ENCODE results near the gene SOX6. TPM values are rescaled to one million over a fixed set of nuclear protein-coding genes. Genes with fewer than 3 reads are reported as not detected.

Gene SOX6
- polyA plus RNA-seq, 1 experiment: 6.0 TPM

DNA sequence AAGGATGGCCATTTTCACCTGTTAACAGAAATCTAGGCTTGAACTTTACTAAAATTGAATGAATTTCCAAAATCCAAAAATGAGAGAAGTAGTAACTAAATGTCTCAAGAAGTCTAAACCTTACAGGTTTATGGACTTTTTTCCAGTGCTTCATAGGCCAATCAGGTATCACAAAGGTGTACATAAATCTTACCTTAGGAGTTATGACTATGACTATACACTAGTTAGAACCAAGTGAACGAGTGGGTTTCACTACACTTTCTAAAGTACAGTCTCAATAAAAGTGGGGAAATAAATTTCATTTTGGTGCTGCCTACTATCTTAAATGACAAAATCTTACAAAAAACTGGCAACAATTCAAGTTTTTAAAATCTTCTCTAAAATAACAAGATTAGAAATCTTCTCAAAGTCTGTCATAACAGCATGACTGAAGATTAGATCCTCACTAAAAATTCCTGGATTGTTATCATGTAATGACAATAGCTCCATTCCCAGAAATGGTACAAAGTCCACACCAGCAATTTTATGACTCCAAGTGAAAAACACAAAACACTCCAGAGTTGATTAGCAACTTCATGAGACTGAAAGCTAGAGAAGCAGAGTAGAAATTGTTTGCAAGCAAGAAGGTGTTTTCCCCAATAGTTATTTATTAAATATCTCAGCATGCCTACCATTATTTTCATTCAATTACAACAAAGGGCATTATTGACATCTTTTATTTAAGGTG, 20.9 kb downstream of the SOX6 start:
- Histone ChIP-seq H3K9me3 (ENCODE audit: control insufficient read depth, insufficient read depth, low read length) (no peaks in the 10 kb centered on the region), H3K27ac (ENCODE audit: low read depth, low read length) (no peak overlapping the region), H3K27me3 (ENCODE audit: control insufficient read depth, insufficient read depth, low read length) (no peaks in the 10 kb centered on the region), H3K4me3 (ENCODE audit: low read depth, low read length) (no peak overlapping the region)
- ChIA-PET POLR2A (no interaction called here), CTCF (no interaction called here)
- DNase-seq (ENCODE audit: low read depth, low spot score): no peak
- TF ChIP-seq, protein P1, sequence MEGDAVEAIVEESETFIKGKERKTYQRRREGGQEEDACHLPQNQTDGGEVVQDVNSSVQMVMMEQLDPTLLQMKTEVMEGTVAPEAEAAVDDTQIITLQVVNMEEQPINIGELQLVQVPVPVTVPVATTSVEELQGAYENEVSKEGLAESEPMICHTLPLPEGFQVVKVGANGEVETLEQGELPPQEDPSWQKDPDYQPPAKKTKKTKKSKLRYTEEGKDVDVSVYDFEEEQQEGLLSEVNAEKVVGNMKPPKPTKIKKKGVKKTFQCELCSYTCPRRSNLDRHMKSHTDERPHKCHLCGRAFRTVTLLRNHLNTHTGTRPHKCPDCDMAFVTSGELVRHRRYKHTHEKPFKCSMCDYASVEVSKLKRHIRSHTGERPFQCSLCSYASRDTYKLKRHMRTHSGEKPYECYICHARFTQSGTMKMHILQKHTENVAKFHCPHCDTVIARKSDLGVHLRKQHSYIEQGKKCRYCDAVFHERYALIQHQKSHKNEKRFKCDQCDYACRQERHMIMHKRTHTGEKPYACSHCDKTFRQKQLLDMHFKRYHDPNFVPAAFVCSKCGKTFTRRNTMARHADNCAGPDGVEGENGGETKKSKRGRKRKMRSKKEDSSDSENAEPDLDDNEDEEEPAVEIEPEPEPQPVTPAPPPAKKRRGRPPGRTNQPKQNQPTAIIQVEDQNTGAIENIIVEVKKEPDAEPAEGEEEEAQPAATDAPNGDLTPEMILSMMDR (IDR thresholded peaks at IDR 0.05; ENCODE audit: low read depth, low read length): no peak

DNA sequence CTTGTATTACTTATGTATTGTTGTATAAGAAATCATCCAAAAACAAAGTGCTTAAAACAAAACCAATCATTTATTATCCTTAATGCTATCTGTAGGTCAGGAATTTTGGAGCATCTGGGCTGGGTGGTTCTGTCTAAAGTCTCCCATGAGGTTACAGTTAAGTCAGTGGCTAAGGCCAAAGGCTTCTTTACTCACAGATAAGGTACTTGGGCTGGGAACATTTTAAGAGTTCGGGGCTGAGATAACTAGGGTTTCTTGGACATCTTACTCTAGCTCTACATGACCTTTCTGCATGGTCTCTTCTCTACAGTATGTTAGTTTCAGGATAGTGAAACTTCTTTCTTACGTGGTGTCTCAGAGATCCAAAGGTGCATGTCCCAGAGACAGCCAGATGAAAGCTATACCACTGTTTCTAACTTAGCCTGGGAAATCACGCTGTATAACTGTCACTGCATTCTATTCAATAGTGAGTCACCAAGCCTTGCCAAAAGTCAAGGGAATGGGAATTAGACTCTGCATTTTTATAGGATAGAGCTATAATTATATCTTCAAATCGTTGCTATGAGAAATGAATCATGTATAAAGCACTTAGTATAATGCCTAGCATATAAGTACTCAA, 29.6 kb downstream of the SOX6 start:
- TF ChIP-seq, protein P1 (IDR thresholded peaks at IDR 0.05; ENCODE audit: low read depth, low read length): no peak
- Histone ChIP-seq H3K4me3 (ENCODE audit: low read depth, low read length) (no peak overlapping the region), H3K9me3 (ENCODE audit: control insufficient read depth, insufficient read depth, low read length) (no peaks in the 10 kb centered on the region), H3K27ac (ENCODE audit: low read depth, low read length) (no peak overlapping the region), H3K27me3 (ENCODE audit: control insufficient read depth, insufficient read depth, low read length) (no peaks in the 10 kb centered on the region)
- ChIA-PET POLR2A (no interaction called here), CTCF (no interaction called here)
- no peak for DNase-seq (ENCODE audit: low read depth, low spot score)

DNA sequence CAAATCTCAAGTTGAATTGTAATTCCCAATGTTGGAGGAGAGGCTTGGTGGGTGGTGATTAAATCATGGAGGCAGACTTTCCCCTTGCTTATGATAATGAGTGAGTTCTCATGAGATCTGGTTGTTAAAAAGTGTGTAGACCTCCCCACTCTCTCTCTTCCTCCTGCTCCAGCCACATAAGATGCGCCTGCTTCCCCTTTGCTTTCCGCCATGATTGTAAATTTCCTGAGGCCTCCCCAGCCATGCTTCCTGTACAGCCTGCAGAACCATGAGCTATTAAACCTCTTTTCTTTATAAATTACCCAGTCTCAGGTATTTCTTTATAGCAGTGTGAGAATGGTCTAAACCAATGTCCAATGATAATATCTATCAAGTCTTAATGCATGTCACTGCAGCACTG, 34.2 kb downstream of the SOX6 start:
- no peaks in the 10 kb centered on the region for H3K27me3 ChIP-seq (ENCODE audit: control insufficient read depth, insufficient read depth, low read length)

DNA sequence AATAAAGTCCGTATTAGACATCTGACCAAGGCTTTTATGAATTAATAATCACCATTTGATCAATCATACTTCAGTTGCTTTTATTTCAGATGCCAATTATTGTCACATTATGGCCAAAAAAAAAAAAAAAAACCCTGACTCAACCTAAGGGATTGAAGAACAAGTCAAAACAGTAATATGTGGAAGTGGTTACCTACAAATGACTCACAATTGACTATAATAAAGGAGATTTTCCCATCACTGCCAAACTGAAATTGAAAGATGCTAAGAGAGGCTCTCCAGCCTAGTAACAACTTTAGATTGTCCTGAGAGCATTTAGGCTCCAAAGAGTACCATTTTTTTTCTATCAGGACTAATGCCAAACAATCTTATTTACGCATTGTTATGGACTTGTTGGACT, 35.2 kb downstream of the SOX6 start:
- Histone ChIP-seq H3K27ac (ENCODE audit: low read depth, low read length) (no peak overlapping the region), H3K27me3 (ENCODE audit: control insufficient read depth, insufficient read depth, low read length) (no peaks in the 10 kb centered on the region), H3K9me3 (ENCODE audit: control insufficient read depth, insufficient read depth, low read length) (no peaks in the 10 kb centered on the region), H3K4me3 (ENCODE audit: low read depth, low read length) (no peak overlapping the region)
- CTCF ChIA-PET: interaction anchor here (0.9 kb wide), 1 partner anchor 9 kb away, joined by 3 read pairs; no protein-coding TSS in a partner anchor
- TF ChIP-seq, protein P1 (IDR thresholded peaks at IDR 0.05; ENCODE audit: low read depth, low read length): no peak
- DNase-seq (ENCODE audit: low read depth, low spot score): no peak
- POLR2A ChIA-PET: no interaction called here

More for the DNA sequence above, 34.2 kb downstream of the SOX6 start:
- CTCF ChIA-PET: no interaction called here
- no peak for DNase-seq (ENCODE audit: low read depth, low spot score)
- Histone ChIP-seq H3K27ac (ENCODE audit: low read depth, low read length) (no peak overlapping the region), H3K4me3 (ENCODE audit: low read depth, low read length) (no peak overlapping the region), H3K9me3 (ENCODE audit: control insufficient read depth, insufficient read depth, low read length) (no peaks in the 10 kb centered on the region)
- TF ChIP-seq, protein P1 (IDR thresholded peaks at IDR 0.05; ENCODE audit: low read depth, low read length): no peak
- POLR2A ChIA-PET: no interaction called here

DNA sequence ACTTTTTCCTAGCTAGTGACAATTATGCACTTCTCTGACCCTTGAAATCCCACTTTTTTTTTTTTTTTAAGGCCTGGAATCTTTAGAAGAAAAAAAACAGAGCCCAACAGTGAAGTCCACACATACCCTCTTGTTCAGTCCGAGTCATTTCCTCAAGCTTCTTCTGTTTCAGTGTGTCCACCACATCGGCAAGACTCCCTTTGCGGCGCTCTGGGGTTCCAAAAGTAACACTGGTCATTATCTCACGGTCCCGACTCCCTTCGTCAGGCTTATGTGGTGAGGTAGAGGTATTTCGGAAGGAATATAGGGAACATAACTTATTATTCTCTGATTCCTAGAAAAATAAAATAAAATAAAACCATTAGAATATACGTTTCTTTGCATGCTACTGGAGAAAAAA, 38.0 kb downstream of the SOX6 start:
- H3K27ac ChIP-seq (ENCODE audit: low read depth, low read length): no peak overlapping the region
- no peak for DNase-seq (ENCODE audit: low read depth, low spot score)
- POLR2A ChIA-PET: no interaction called here
- no peaks in the 10 kb centered on the region for H3K9me3 ChIP-seq (ENCODE audit: control insufficient read depth, insufficient read depth, low read length)
- H3K4me3 ChIP-seq (ENCODE audit: low read depth, low read length): no peak overlapping the region
- H3K27me3 ChIP-seq (ENCODE audit: control insufficient read depth, insufficient read depth, low read length): no peaks in the 10 kb centered on the region
- CTCF ChIA-PET: interaction anchor here (0.6 kb wide), 1 partner anchor 949 kb away, joined by 3 read pairs; no protein-coding TSS in a partner anchor
- TF ChIP-seq, protein P1 (IDR thresholded peaks at IDR 0.05; ENCODE audit: low read depth, low read length): no peak

All from AG04450 (cell line).